Measurements from ENCODE around the gene PCDH8.

Gene PCDH8

GRCh38 chr13:52848455-52849195 lies at the start of gene PCDH8:
TSS of gene PCDH8 (minus strand) at chr13:52848640. CDS start at chr13:52848436, 204 bp downstream.
- H3K4me1 ChIP-seq (ENCODE audit: control insufficient read depth, insufficient read depth, low read length), result peaks cover 4% of the 10 kb centered on the region
- H3K9me3 ChIP-seq (ENCODE audit: control insufficient read depth, low read length), result no peaks in the 10 kb centered on the region
- no peaks in the 10 kb centered on the region for H3K36me3 ChIP-seq (ENCODE audit: control insufficient read depth, insufficient read depth, low read length)
- peaks cover 76% of the 10 kb centered on the region for H3K27me3 ChIP-seq (ENCODE audit: control insufficient read depth, insufficient read depth, low read length)
- H3K9ac ChIP-seq (ENCODE audit: low read length), result no peak within 1 kb of the TSS
- no peak within 1 kb of the TSS for H3K4me3 ChIP-seq (ENCODE audit: low read length)

DNA sequence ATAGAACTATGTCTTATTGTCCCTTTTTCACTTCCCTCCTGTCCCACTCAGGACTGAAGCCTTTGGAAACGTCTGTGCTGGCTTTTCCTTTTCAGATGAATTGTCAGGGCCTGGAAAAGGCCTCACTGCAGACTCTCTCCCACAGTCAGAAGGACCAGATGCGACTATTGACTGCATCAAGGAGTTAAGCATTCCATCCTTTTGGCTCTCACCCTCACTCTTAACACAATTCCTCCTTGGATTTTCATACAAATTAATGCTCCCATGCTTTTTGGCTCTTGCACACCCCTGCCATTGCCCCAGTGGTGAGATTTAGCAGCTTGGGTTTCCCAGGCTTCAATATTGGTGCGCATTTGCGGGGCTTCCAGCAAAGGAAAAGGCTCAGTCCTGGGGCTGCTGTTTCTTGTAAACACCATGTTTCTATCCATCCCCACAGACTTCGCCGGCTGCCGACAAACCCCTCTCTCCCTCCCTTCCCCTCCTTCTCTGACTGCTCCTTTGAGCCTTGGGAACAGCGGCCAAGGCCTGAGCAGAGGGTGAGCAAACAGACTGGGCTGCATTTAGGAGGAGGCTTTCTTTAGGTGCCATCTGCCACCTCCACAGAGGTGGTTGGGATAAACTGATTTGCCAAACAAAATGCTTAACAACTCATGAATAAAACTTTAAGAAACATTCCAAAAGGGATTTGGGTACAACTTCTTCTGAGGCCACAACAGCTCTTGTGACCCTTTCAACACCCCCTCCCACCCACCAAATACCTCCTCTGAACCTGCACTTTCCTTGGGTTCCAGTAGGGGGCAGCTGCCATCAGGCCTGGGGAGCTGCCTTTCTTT lies 48.6 kb upstream of the PCDH8 start:
- Histone ChIP-seq H3K27me3 (ENCODE audit: control insufficient read depth, insufficient read depth, low read length) (no peaks in the 10 kb centered on the region), H3K4me3 (ENCODE audit: low read length) (no peak overlapping the region), H3K9ac (ENCODE audit: low read length) (no peak overlapping the region), H3K36me3 (ENCODE audit: control insufficient read depth, insufficient read depth, low read length) (no peaks in the 10 kb centered on the region), H3K4me1 (ENCODE audit: control insufficient read depth, insufficient read depth, low read length) (peaks cover 10% of the 10 kb centered on the region), H3K9me3 (ENCODE audit: control insufficient read depth, low read length) (no peaks in the 10 kb centered on the region)

- Histone ChIP-seq H3K9ac (ENCODE audit: low read length) (no peak overlapping the region), H3K4me3 (ENCODE audit: low read length) (no peak overlapping the region), H3K9me3 (ENCODE audit: control insufficient read depth, low read length) (no peaks in the 10 kb centered on the region), H3K36me3 (ENCODE audit: control insufficient read depth, insufficient read depth, low read length) (no peaks in the 10 kb centered on the region), H3K4me1 (ENCODE audit: control insufficient read depth, insufficient read depth, low read length) (peaks cover 14% of the 10 kb centered on the region), H3K27me3 (ENCODE audit: control insufficient read depth, insufficient read depth, low read length) (no peaks in the 10 kb centered on the region)
These were observed 46.0 kb upstream of the PCDH8 start for GRCh38 chr13:52894413-52894812.

GRCh38 chr13:52892925-52893324 lies 44.5 kb upstream of the PCDH8 start:
- H3K4me1 ChIP-seq (ENCODE audit: control insufficient read depth, insufficient read depth, low read length), result peaks cover 14% of the 10 kb centered on the region
- no peaks in the 10 kb centered on the region for H3K36me3 ChIP-seq (ENCODE audit: control insufficient read depth, insufficient read depth, low read length)
- H3K4me3 ChIP-seq (ENCODE audit: low read length), result no peak overlapping the region
- H3K9ac ChIP-seq (ENCODE audit: low read length), result no peak overlapping the region
- H3K9me3 ChIP-seq (ENCODE audit: control insufficient read depth, low read length), result no peaks in the 10 kb centered on the region
- no peaks in the 10 kb centered on the region for H3K27me3 ChIP-seq (ENCODE audit: control insufficient read depth, insufficient read depth, low read length)

DNA sequence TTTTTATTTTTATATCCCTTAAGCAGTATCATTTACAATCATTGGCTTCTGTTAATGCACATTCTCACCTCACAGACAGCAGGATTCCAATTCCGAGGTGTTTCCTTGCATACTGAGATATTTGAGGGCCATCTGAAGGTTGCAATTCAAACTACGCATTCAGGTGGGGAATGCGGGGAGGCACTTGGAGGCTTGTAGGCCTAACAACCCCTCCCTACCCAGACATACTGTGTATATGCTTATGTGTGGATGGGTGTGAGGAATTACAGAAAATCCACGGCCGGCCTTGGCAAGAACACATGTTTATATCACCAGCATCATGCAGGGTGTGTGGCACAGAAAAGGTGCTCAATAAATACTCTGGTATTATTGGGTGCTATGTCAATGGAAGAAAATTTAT lies 43.3 kb upstream of the PCDH8 start:
- Histone ChIP-seq H3K9ac (ENCODE audit: low read length) (no peak overlapping the region), H3K9me3 (ENCODE audit: control insufficient read depth, low read length) (no peaks in the 10 kb centered on the region), H3K36me3 (ENCODE audit: control insufficient read depth, insufficient read depth, low read length) (no peaks in the 10 kb centered on the region), H3K27me3 (ENCODE audit: control insufficient read depth, insufficient read depth, low read length) (no peaks in the 10 kb centered on the region), H3K4me1 (ENCODE audit: control insufficient read depth, insufficient read depth, low read length) (peaks cover 14% of the 10 kb centered on the region), H3K4me3 (ENCODE audit: low read length) (no peak overlapping the region)

GRCh38 chr13:52887165-52887564 lies 38.7 kb upstream of the PCDH8 start:
- Histone ChIP-seq H3K9me3 (ENCODE audit: control insufficient read depth, low read length) (no peaks in the 10 kb centered on the region), H3K9ac (ENCODE audit: low read length) (no peak overlapping the region), H3K27me3 (ENCODE audit: control insufficient read depth, insufficient read depth, low read length) (no peaks in the 10 kb centered on the region), H3K36me3 (ENCODE audit: control insufficient read depth, insufficient read depth, low read length) (no peaks in the 10 kb centered on the region), H3K4me1 (ENCODE audit: control insufficient read depth, insufficient read depth, low read length) (peaks cover 4% of the 10 kb centered on the region), H3K4me3 (ENCODE audit: low read length) (no peak overlapping the region)

DNA sequence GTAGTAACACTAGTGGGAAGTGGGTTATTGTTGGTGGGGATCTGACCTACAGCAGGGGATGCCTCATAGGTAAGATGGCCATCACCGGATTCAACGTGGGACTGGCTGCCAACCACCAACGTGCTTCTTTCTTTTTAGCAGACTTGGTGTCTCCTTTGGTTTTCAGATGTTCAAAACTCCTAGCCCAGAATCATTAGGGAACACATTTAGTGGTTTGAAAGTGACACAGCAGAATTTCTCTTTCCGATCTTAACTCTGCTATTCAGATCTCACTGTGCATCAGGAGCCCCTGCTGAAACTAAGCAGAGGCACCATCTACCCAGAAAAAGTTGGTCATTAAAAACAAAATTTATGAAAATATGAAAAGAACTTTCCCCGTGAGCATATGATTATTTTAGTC lies 36.7 kb upstream of the PCDH8 start:
- Histone ChIP-seq H3K4me3 (ENCODE audit: low read length) (no peak overlapping the region), H3K9ac (ENCODE audit: low read length) (no peak overlapping the region), H3K4me1 (ENCODE audit: control insufficient read depth, insufficient read depth, low read length) (no peaks in the 10 kb centered on the region), H3K27me3 (ENCODE audit: control insufficient read depth, insufficient read depth, low read length) (no peaks in the 10 kb centered on the region), H3K36me3 (ENCODE audit: control insufficient read depth, insufficient read depth, low read length) (no peaks in the 10 kb centered on the region), H3K9me3 (ENCODE audit: control insufficient read depth, low read length) (no peaks in the 10 kb centered on the region)

GRCh38 chr13:52884429-52885010 lies 36.1 kb upstream of the PCDH8 start:
- Histone ChIP-seq H3K4me1 (ENCODE audit: control insufficient read depth, insufficient read depth, low read length) (no peaks in the 10 kb centered on the region), H3K36me3 (ENCODE audit: control insufficient read depth, insufficient read depth, low read length) (no peaks in the 10 kb centered on the region), H3K9ac (ENCODE audit: low read length) (no peak overlapping the region), H3K4me3 (ENCODE audit: low read length) (no peak overlapping the region), H3K27me3 (ENCODE audit: control insufficient read depth, insufficient read depth, low read length) (no peaks in the 10 kb centered on the region), H3K9me3 (ENCODE audit: control insufficient read depth, low read length) (no peaks in the 10 kb centered on the region)

- Histone ChIP-seq H3K4me1 (ENCODE audit: control insufficient read depth, insufficient read depth, low read length) (no peaks in the 10 kb centered on the region), H3K27me3 (ENCODE audit: control insufficient read depth, insufficient read depth, low read length) (no peaks in the 10 kb centered on the region), H3K36me3 (ENCODE audit: control insufficient read depth, insufficient read depth, low read length) (no peaks in the 10 kb centered on the region), H3K9me3 (ENCODE audit: control insufficient read depth, low read length) (no peaks in the 10 kb centered on the region), H3K9ac (ENCODE audit: low read length) (no peak overlapping the region), H3K4me3 (ENCODE audit: low read length) (no peak overlapping the region)
These were observed 34.3 kb upstream of the PCDH8 start for GRCh38 chr13:52882785-52883184.

- Histone ChIP-seq H3K9me3 (ENCODE audit: control insufficient read depth, low read length) (no peaks in the 10 kb centered on the region), H3K36me3 (ENCODE audit: control insufficient read depth, insufficient read depth, low read length) (no peaks in the 10 kb centered on the region), H3K4me1 (ENCODE audit: control insufficient read depth, insufficient read depth, low read length) (no peaks in the 10 kb centered on the region), H3K4me3 (ENCODE audit: low read length) (no peak overlapping the region), H3K27me3 (ENCODE audit: control insufficient read depth, insufficient read depth, low read length) (no peaks in the 10 kb centered on the region), H3K9ac (ENCODE audit: low read length) (no peak overlapping the region)
These were observed 31.7 kb upstream of the PCDH8 start for GRCh38 chr13:52879950-52880741.

DNA sequence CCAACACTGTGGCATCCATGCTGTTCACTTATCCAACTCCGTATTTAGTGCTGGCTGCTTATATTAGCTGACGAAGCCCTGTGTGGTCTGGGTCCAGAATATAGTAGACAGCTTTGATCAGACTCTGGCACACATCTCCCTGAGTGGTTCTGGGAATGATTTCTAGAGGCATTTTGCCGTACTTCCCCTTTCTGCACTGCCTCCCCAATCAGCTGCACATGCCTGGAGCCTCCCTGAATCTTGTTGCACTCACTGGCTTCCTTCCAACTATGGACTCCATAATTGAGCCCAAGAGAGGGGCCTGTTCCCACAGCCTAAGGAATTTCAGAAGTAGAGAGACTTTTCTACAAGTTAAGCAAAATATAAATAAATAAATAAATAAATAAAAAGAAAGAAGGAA lies 30.4 kb upstream of the PCDH8 start:
- H3K4me3 ChIP-seq (ENCODE audit: low read length), result no peak overlapping the region
- no peaks in the 10 kb centered on the region for H3K27me3 ChIP-seq (ENCODE audit: control insufficient read depth, insufficient read depth, low read length)
- H3K9ac ChIP-seq (ENCODE audit: low read length), result no peak overlapping the region
- no peaks in the 10 kb centered on the region for H3K36me3 ChIP-seq (ENCODE audit: control insufficient read depth, insufficient read depth, low read length)
- no peaks in the 10 kb centered on the region for H3K9me3 ChIP-seq (ENCODE audit: control insufficient read depth, low read length)
- no peaks in the 10 kb centered on the region for H3K4me1 ChIP-seq (ENCODE audit: control insufficient read depth, insufficient read depth, low read length)
